ENCODE data around the gene NRG2. TPM values are rescaled to one million over a fixed set of nuclear protein-coding genes. Genes with fewer than 3 reads are reported as not detected.

NRG2 gene
- total RNA-seq, 3 donors from 2014 or later (not counting 1 experiment from before 2014, with no cell fraction given): 0.21 to 0.50 (median 0.40) TPM

DNA sequence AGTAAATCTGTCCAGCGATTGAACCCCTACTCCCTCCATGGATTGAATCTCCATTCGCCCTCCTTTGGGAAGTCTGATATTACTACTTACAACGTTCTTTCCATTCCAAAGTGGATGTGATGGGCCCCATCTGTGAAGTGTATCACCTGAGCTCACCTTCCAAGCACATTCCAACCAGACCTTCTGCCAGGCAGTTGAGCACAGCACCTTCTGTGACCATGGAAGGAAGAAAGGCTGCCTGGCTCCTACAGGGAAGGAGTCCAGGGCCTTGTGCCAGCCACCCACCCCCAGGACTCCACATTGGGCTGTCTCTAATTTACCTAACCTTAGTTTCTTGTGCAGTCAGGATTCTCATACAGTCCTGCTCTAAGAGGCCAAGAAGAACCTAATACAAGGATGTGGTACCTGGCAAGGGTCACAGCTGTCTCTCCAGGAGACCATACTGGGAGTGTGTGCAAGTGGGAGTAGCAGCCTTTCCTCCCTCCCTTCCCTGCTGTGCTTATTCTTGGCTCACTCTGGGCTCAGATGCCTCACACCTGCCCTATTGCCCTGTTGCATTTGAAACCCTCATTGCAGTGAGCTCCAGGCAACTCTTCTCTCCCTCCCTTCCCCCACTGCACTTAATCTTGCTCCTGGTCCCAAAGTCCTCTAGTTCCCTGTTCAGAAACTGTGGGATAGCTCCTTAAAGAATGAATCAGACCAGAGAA lies 116.1 kb downstream of the NRG2 start:
- TF ChIP-seq, protein P1, sequence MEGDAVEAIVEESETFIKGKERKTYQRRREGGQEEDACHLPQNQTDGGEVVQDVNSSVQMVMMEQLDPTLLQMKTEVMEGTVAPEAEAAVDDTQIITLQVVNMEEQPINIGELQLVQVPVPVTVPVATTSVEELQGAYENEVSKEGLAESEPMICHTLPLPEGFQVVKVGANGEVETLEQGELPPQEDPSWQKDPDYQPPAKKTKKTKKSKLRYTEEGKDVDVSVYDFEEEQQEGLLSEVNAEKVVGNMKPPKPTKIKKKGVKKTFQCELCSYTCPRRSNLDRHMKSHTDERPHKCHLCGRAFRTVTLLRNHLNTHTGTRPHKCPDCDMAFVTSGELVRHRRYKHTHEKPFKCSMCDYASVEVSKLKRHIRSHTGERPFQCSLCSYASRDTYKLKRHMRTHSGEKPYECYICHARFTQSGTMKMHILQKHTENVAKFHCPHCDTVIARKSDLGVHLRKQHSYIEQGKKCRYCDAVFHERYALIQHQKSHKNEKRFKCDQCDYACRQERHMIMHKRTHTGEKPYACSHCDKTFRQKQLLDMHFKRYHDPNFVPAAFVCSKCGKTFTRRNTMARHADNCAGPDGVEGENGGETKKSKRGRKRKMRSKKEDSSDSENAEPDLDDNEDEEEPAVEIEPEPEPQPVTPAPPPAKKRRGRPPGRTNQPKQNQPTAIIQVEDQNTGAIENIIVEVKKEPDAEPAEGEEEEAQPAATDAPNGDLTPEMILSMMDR (IDR thresholded peaks at IDR 0.05): no peak
- Mint-ChIP-seq H3K27me3 (ENCODE audit: low read depth in 2 of 2) (peaks cover 7 to 8% of the 10 kb centered on the region in 2 donors), H3K4me1 (peaks cover 43 to 48% of the 10 kb centered on the region in 2 donors), H3K27ac (peak overlapping the region; percentile 84 to 94), H3K4me3 (peak overlapping the region; percentile 72), H3K36me3 (no peaks in the 10 kb centered on the region), H3K9me3 (no peaks in the 10 kb centered on the region)
- Histone ChIP-seq H3K4me3 (ENCODE audit: low read length) (no peak overlapping the region), H3K9me3 (ENCODE audit: control insufficient read depth, insufficient read depth, low read length) (no peaks in the 10 kb centered on the region), H3K4me1 (ENCODE audit: control insufficient read depth, insufficient read depth, low read length) (peaks cover 39% of the 10 kb centered on the region), H3K27ac (ENCODE audit: low read length) (peak overlapping the region; percentile 63), H3K36me3 (ENCODE audit: control insufficient read depth, insufficient read depth, low read length) (no peaks in the 10 kb centered on the region), H3K27me3 (ENCODE audit: control insufficient read depth, insufficient read depth, low read length) (peaks cover 5% of the 10 kb centered on the region)
- intact Hi-C loops (cut with micrococcal nuclease): loop anchor here (1.0 kb wide), 1 partner anchor 79 kb away; no protein-coding TSS in a partner anchor
- DNase-seq (no peak), ATAC-seq (no peak)
- 87% methylated on average over 3 of the region's 3 CpGs for WGBS (ENCODE audit: insufficient coverage)

DNA sequence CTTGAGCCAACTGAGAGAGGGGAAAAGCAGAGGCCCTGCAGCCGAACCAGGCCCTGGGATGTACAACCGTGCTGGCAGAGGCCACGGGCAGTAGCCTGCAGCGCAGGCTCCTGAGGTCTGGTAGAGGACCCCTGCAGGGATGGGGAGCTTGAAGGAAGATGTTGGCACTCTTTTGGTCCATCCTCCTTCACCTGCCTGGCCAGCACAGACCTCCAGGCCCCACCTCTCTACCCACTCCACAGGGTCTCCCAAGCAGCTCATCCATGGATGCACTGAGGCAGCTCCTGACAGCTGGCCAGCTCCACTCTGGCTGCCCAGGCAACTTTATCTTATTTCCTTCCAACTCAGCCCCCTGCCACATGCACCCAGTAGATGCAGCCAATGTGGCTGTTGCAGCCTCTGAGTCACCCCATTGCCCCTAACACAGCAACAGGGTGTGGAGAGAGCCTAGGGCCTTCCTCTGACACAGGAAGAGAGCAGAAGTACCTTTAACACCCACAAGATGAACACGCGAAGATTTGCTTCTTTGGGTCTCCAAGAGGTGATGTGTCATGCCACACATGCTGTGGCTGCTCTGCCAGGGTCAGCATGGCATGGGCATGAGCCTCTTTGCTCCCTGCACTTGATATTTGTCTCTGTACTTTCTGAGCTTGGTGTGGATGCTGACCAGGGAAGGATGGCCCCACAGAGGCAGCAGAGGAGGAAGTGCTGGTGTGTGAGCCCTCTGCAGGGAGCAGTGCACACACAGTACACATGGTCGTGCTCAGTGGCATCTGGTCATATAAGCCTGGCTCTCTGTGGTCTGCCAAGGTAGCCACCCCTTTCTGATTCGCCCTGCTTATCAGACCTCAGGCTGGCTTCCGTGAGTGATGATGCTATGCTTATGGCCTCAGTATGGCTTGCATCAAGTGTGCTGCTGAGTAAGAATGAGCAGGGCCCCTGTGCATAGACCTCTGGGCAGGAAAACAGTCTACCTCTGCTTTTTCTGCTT lies 117.2 kb downstream of the NRG2 start:
- DNase-seq (peak; percentile 54 to 59), ATAC-seq (peak; percentile 90 to 94 (median 94))
- H3K9me3 ChIP-seq (ENCODE audit: control insufficient read depth, insufficient read depth, low read length): no peaks in the 10 kb centered on the region
- Mint-ChIP-seq H3K4me3 (peak overlapping the region; percentile 72), H3K4me1 (peaks cover 43 to 48% of the 10 kb centered on the region in 2 donors), H3K27ac (peak overlapping the region; percentile 84 to 94), H3K9me3 (no peaks in the 10 kb centered on the region), H3K36me3 (no peaks in the 10 kb centered on the region), H3K27me3 (ENCODE audit: low read depth in 2 of 2) (peaks cover 2 to 7% of the 10 kb centered on the region in 2 donors)
- intact Hi-C loops (cut with micrococcal nuclease): loop anchor here (1.0 kb wide), 1 partner anchor 78 kb away; no protein-coding TSS in a partner anchor
- WGBS (ENCODE audit: insufficient coverage): 63% methylated on average over 9 of the region's 9 CpGs
- no peaks in the 10 kb centered on the region for H3K36me3 ChIP-seq (ENCODE audit: control insufficient read depth, insufficient read depth, low read length)
- H3K27me3 ChIP-seq (ENCODE audit: control insufficient read depth, insufficient read depth, low read length): peaks cover 1% of the 10 kb centered on the region
- peaks cover 39% of the 10 kb centered on the region for H3K4me1 ChIP-seq (ENCODE audit: control insufficient read depth, insufficient read depth, low read length)
- H3K27ac ChIP-seq (ENCODE audit: low read length): peak overlapping the region; percentile 63
- TF ChIP-seq, protein P1 (IDR thresholded peaks at IDR 0.05): no peak
- no peak overlapping the region for H3K4me3 ChIP-seq (ENCODE audit: low read length)

DNA sequence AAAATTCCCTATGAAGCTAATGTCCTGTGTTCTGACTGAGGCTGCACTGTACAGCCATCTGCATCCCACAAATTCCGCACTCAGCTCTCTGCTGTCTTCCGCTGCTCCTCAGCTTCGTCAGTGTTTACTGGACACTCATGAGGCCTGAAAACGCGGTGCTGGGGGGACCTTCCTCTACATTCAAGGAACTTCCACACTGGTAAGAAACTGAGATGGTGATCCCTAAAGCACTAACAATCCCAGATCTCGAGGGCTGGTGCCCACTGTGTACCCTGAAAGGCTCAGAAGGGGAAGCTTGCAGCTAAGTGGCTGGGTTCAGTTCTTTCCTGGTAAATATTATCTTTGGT lies 117.9 kb downstream of the NRG2 start:
- Histone ChIP-seq H3K27ac (ENCODE audit: low read length) (peak overlapping the region; percentile 63), H3K9me3 (ENCODE audit: control insufficient read depth, insufficient read depth, low read length) (no peaks in the 10 kb centered on the region), H3K4me3 (ENCODE audit: low read length) (no peak overlapping the region), H3K36me3 (ENCODE audit: control insufficient read depth, insufficient read depth, low read length) (no peaks in the 10 kb centered on the region), H3K4me1 (ENCODE audit: control insufficient read depth, insufficient read depth, low read length) (peaks cover 39% of the 10 kb centered on the region), H3K27me3 (ENCODE audit: control insufficient read depth, insufficient read depth, low read length) (no peaks in the 10 kb centered on the region)
- intact Hi-C loops (cut with micrococcal nuclease): no loop called here
- H3K36me3 Mint-ChIP-seq: no peaks in the 10 kb centered on the region
- H3K27ac Mint-ChIP-seq: peak overlapping the region in 1 of 2 donors; percentile 94
- H3K27me3 Mint-ChIP-seq (ENCODE audit: low read depth in 2 of 2): peaks cover 0 to 5% of the 10 kb centered on the region in 2 donors
- peaks cover 43 to 48% of the 10 kb centered on the region in 2 donors for H3K4me1 Mint-ChIP-seq
- no peaks in the 10 kb centered on the region for H3K9me3 Mint-ChIP-seq
- no peak for DNase-seq
- WGBS (ENCODE audit: insufficient coverage): 92% methylated on average over 6 of the region's 6 CpGs
- H3K4me3 Mint-ChIP-seq: no peak overlapping the region
- no peak for ATAC-seq
- TF ChIP-seq, protein P1 (IDR thresholded peaks at IDR 0.05): no peak
